ENCODE measurements around the gene SGSM2. TPM values are rescaled to one million over a fixed set of nuclear protein-coding genes. Genes with fewer than 3 reads are reported as not detected.

The SGSM2 gene
- total and polyA plus RNA-seq, 2 of the 8 experiments (the other 6 are each of a cell fraction or from before 2014, with no cell fraction given) = 44.5 to 77.7 TPM

- Histone ChIP-seq H2BK120ac (replicated peaks; ENCODE audit: low read depth, low read length) (no peak within 1 kb of the TSS), H3K23me2 (ENCODE audit: low read depth, low read length) (peaks cover 22% of the 10 kb centered on the region), H3K18ac (ENCODE audit: extremely low read depth, low read length) (peak within 1 kb of the TSS; percentile 60), H2AK5ac (ENCODE audit: low read depth, low read length) (no peak within 1 kb of the TSS), H3K4me3 (ENCODE audit: extremely low read depth in 1 of 4, insufficient read depth in 2 of 4, low read depth in 3 of 4, low read length in 4 of 4) (peak within 1 kb of the TSS; percentile 84 to 96 (median 86)), H3K4me1 (replicated peaks in 1 of 4; ENCODE audit: control insufficient read depth in 3 of 4, insufficient read depth in 4 of 4, low read length in 3 of 4) (peaks cover 7 to 31% (median 22%) of the 10 kb centered on the region in 4 experiments), H2AFZ (ENCODE audit: low read length) (peak within 1 kb of the TSS; percentile 75; the same call in 1 of the 2 replicates), H3K79me1 (ENCODE audit: low read depth, low read length) (peaks cover 17% of the 10 kb centered on the region), H3K4me2 (ENCODE audit: insufficient read depth in 1 of 2, low read depth in 2 of 2, low read length in 2 of 2) (peak within 1 kb of the TSS; percentile 94 to 97), H3K27ac (ENCODE audit: low read depth, low read length) (peak within 1 kb of the TSS; percentile 94), H2BK5ac (ENCODE audit: low read depth, low read length) (peak within 1 kb of the TSS; percentile 97), H3K14ac (ENCODE audit: insufficient read length) (no peak within 1 kb of the TSS), H2BK20ac (ENCODE audit: low read length) (no peak within 1 kb of the TSS), H3K27me3 (replicated peaks in 1 of 4; ENCODE audit: control insufficient read depth in 3 of 4, extremely low read depth in 1 of 4, insufficient read depth in 3 of 4, low read length in 3 of 4) (peaks cover 0 to 2% (median 0%) of the 10 kb centered on the region in 4 experiments; a peak in 2 of 7 replicates), H2BK12ac (ENCODE audit: low read depth, low read length) (peak within 1 kb of the TSS; percentile 97), H4K20me1 (replicated peaks in 1 of 2; ENCODE audit: control insufficient read depth in 1 of 2, insufficient read depth in 2 of 2, low read length in 2 of 2) (peaks cover 1 to 10% of the 10 kb centered on the region in 2 experiments), H3K9ac (replicated peaks in 1 of 4; ENCODE audit: extremely low read depth in 1 of 4, low read depth in 3 of 4, low read length in 3 of 4) (peak within 1 kb of the TSS; percentile 63 to 83 (median 82)), H3K79me2 (ENCODE audit: control insufficient read depth in 1 of 2, insufficient read depth in 2 of 2, low read length in 2 of 2) (peaks cover 0 to 26% of the 10 kb centered on the region in 2 experiments; a peak in 2 of 4 replicates), H4K8ac (ENCODE audit: extremely low read depth, insufficient read depth, low read length) (peak within 1 kb of the TSS; percentile 93), H3K23ac (ENCODE audit: insufficient read length) (no peak within 1 kb of the TSS), H3K4ac (replicated peaks; ENCODE audit: insufficient read length, low read depth, low read length) (peak within 1 kb of the TSS; percentile 80), H3K56ac (replicated peaks; ENCODE audit: insufficient read length, low read depth, low read length) (peak within 1 kb of the TSS; percentile 33), H4K5ac (ENCODE audit: insufficient read length, low read depth, low read length) (peak within 1 kb of the TSS; percentile 63), H3K9me3 (ENCODE audit: insufficient read depth in 2 of 2, low read depth in 1 of 2, low read length in 1 of 2) (no peaks in the 10 kb centered on the region), H3K36me3 (ENCODE audit: control insufficient read depth in 2 of 4, insufficient read depth in 4 of 4, low read length in 3 of 4) (no peaks in the 10 kb centered on the region), H2BK15ac (ENCODE audit: low read length) (no peak within 1 kb of the TSS), H4K91ac (replicated peaks; ENCODE audit: insufficient read length, low read length) (peak within 1 kb of the TSS; percentile 90)
- FAIRE-seq (no peak), DNase-seq (ENCODE audit: low read depth in 1 of 2, low spot score in 2 of 2) (peak; percentile 82 to 93)
- CTCF ChIA-PET (ENCODE audit: partially characterized antibody) = interaction anchor here (0.8 to 8.8 kb wide), 6 partner anchors 9 to 448 kb away, joined by 3 to 80 read pairs (median 5); no protein-coding TSS in a partner anchor
- 0% methylated on average over 9 of the region's 51 CpGs; no CpG with 5 or more reads in 1 of the 2 experiments for WGBS, 2 experiments (ENCODE audit: extremely low coverage in 1 of 2, insufficient coverage in 1 of 2, insufficient read length in 1 of 2, insufficient replicate concordance in 2 of 2, low coverage in 1 of 2, low lambda C conversion rate in 2 of 2, missing lambda C conversion rate in 1 of 2)
- POLR2A ChIA-PET (ENCODE audit: partially characterized antibody) = interaction anchor here (0.6 to 8.8 kb wide), 19 partner anchors 11 to 309 kb away, joined by 3 to 193 read pairs (median 4); partner anchors contain the start of genes SMG6, SRR and TSR1
- TF ChIP-seq MAX (IDR thresholded peaks at IDR 0.05) (peak; percentile 35; the same call in 1 of the 2 replicates), CREB1 (IDR thresholded peaks at IDR 0.05) (peak; percentile 75), PHF8 (conservative IDR thresholded peaks at IDR 0.05; ENCODE audit: low read depth, low read length) (peak; percentile 40; the same call in 1 of the 2 replicates), RFX5 (IDR thresholded peaks at IDR 0.05; ENCODE audit: borderline replicate concordance, low read depth, low read length) (peak; percentile 50; the same call in 1 of the 2 replicates), EP300 (IDR thresholded peaks at IDR 0.05; ENCODE audit: borderline replicate concordance in 1 of 2, low read depth in 2 of 2, low read length in 2 of 2) (peak in 1 of 2 experiments; percentile 90; a peak in 2 of 3 replicates), EGR1 (IDR thresholded peaks at IDR 0.05; ENCODE audit: borderline replicate concordance, low read depth, low read length) (peak; percentile 98), TEAD4 (IDR thresholded peaks at IDR 0.05; ENCODE audit: low read depth, low read length) (0 out of 2 replicates have a peak, but pooled peaks have one; percentile 9), RBBP5 (IDR thresholded peaks at IDR 0.05; ENCODE audit: borderline replicate concordance, low read depth, low read length) (no peak), POLR2A (IDR thresholded peaks at IDR 0.05; ENCODE audit: control extremely low read depth in 1 of 2, low read depth in 2 of 2, low read length in 2 of 2) (peak in 1 of 2 experiments; percentile 41; a peak in 2 of 3 replicates), SP1 (IDR thresholded peaks at IDR 0.05; ENCODE audit: low read depth, low read length) (peak; percentile 97), TAF7 (optimal IDR thresholded peaks at IDR 0.05; ENCODE audit: borderline replicate concordance, low read depth, low read length) (peak; percentile 63), SIX5 (IDR thresholded peaks at IDR 0.05; ENCODE audit: low read depth, low read length) (no peak), CHD2 (IDR thresholded peaks at IDR 0.05; ENCODE audit: low read length) (no peak)
Observed at GRCh38 chr17:2400877-2401425, 63.6 kb downstream of the SGSM2 start, which contains the start of gene MNT. Gene MNT (minus strand): TSS chr17:2401060. CDS start chr17:2400712, 348 bp downstream.

All from H1 (cell line).